Loucy (cell line): ENCODE data around the gene NOX4.

ENCODE experiments used
- H2AFZ ChIP-seq: fragments of 200-600 bp; sonication (generic); 2 replicates; pipeline ENCODE4 v1.6.0; 2016; ENCODE audit warnings: antibody characterized with exemption, mild to moderate bottlenecking, low read length, moderate library complexity
- H3F3A ChIP-seq: fragments of 200-600 bp; 2 replicates; pipeline ENCODE4 v1.6.0; 2016; ENCODE audit warnings: antibody characterized with exemption, low read depth, mild to moderate bottlenecking
- H3K27me3 ChIP-seq: fragments of 200-600 bp; sonication (generic); 2 replicates; pipeline ENCODE4 v1.6.1; 2014; ENCODE audit warnings: low read length, mild to moderate bottlenecking; ENCODE audit not compliant: insufficient read depth, poor library complexity, severe bottlenecking
- H3K36me3 ChIP-seq: fragments of 200-600 bp; sonication (generic); 2 replicates; pipeline ENCODE4 v1.6.1; 2016; ENCODE audit warnings: low read length; ENCODE audit not compliant: insufficient read depth
- H3K4me1 ChIP-seq: fragments of 200-600 bp; sonication (generic); 2 replicates; pipeline ENCODE4 v1.5.1; 2014; ENCODE audit warnings: low read length, mild to moderate bottlenecking; ENCODE audit not compliant: insufficient read depth, poor library complexity, severe bottlenecking
- H3K4me2 ChIP-seq: fragments of 200-600 bp; sonication (generic); 2 replicates; pipeline ENCODE4 v1.6.0; 2014; ENCODE audit warnings: antibody characterized with exemption, low read length, low read depth, mild to moderate bottlenecking; ENCODE audit not compliant: poor library complexity, severe bottlenecking
- H3K4me3 ChIP-seq: fragments of 200-600 bp; sonication (generic); 2 replicates; pipeline ENCODE4 v1.5.1; 2014; ENCODE audit warnings: low read length, mild to moderate bottlenecking, mixed read lengths; ENCODE audit not compliant: poor library complexity, severe bottlenecking
- H3K79me2 ChIP-seq: fragments of 200-600 bp; sonication (generic); 2 replicates; pipeline ENCODE4 v1.6.1; 2014; ENCODE audit warnings: low read length; ENCODE audit not compliant: insufficient read depth
- H3K9ac ChIP-seq: fragments of 200-600 bp; sonication (generic); 2 replicates; pipeline ENCODE4 v1.6.0; 2014; ENCODE audit warnings: mild to moderate bottlenecking, low read depth, low read length, moderate library complexity; ENCODE audit not compliant: poor library complexity, severe bottlenecking
- H3K9me2 ChIP-seq: fragments of 200-600 bp; sonication (generic); replicated peaks from 2 replicates; pipeline ENCODE4 v1.6.1; 2016; ENCODE audit warnings: low read depth, low read length, mixed read lengths
- H3K9me3 ChIP-seq: fragments of 200-600 bp; sonication (generic); 2 replicates; pipeline ENCODE4 v1.6.1; 2014; ENCODE audit warnings: mild to moderate bottlenecking, antibody characterized with exemption, low read length, low read depth; ENCODE audit not compliant: insufficient read depth
- H4K20me1 ChIP-seq: fragments of 200-600 bp; sonication (generic); 2 replicates; pipeline ENCODE4 v1.6.0; 2014; ENCODE audit warnings: antibody characterized with exemption, low read length, mild to moderate bottlenecking; ENCODE audit not compliant: insufficient read depth, poor library complexity, severe bottlenecking
- EZH2phosphoT487 ChIP-seq: fragments of 200-600 bp; IDR thresholded peaks from 2 replicates; pipeline ENCODE4 v1.6.1; 2018; ENCODE audit warnings: antibody characterized with exemption, mild to moderate bottlenecking, moderate library complexity, borderline replicate concordance
- TF ChIP-seq, protein P1 (sequence below): fragments of 200-600 bp; sonication (generic); conservative IDR thresholded peaks from 2 replicates; pipeline ENCODE4 v1.5.1; 2014; ENCODE audit warnings: mild to moderate bottlenecking, antibody characterized with exemption, low read length

The NOX4 gene

DNA sequence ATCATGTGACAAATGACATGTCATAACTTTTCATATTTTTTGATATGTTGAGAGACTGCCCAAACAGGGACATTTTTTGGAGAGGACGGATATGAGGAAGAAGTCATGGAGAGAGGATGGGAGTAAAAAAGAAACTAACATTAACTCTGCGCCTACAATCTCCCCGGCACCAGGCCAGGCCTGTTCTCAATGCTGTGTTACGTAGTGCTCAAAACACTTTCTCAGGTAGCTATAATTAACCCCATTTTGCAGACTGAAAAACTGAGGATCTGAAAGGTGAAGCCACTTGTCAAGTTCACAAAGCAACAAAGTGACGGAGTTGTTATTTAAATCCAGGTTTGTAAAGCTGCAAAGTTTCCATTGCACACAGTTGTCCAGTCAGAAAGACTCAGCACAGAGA lies 17.4 kb upstream of the NOX4 start:
- Histone ChIP-seq H2AFZ (no peak overlapping the region), H3K27me3 (no peaks in the 10 kb centered on the region), H3K4me3 (no peak overlapping the region), H3K9ac (no peak overlapping the region), H3K36me3 (no peaks in the 10 kb centered on the region), H4K20me1 (no peaks in the 10 kb centered on the region), H3K79me2 (no peaks in the 10 kb centered on the region), H3F3A (no peaks in the 10 kb centered on the region), H3K4me2 (no peak overlapping the region), H3K4me1 (no peaks in the 10 kb centered on the region), H3K9me2 (no peaks in the 10 kb centered on the region), H3K9me3 (no peaks in the 10 kb centered on the region)
- TF ChIP-seq EZH2phosphoT487: no peak
- TF ChIP-seq, protein P1, sequence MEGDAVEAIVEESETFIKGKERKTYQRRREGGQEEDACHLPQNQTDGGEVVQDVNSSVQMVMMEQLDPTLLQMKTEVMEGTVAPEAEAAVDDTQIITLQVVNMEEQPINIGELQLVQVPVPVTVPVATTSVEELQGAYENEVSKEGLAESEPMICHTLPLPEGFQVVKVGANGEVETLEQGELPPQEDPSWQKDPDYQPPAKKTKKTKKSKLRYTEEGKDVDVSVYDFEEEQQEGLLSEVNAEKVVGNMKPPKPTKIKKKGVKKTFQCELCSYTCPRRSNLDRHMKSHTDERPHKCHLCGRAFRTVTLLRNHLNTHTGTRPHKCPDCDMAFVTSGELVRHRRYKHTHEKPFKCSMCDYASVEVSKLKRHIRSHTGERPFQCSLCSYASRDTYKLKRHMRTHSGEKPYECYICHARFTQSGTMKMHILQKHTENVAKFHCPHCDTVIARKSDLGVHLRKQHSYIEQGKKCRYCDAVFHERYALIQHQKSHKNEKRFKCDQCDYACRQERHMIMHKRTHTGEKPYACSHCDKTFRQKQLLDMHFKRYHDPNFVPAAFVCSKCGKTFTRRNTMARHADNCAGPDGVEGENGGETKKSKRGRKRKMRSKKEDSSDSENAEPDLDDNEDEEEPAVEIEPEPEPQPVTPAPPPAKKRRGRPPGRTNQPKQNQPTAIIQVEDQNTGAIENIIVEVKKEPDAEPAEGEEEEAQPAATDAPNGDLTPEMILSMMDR: no peak

- no peak overlapping the region for H3K4me3 ChIP-seq
- H4K20me1 ChIP-seq: no peaks in the 10 kb centered on the region
- H3K79me2 ChIP-seq: no peaks in the 10 kb centered on the region
- H3K9ac ChIP-seq: no peak overlapping the region
- H3K4me2 ChIP-seq: no peak overlapping the region
- TF ChIP-seq EZH2phosphoT487: no peak
- TF ChIP-seq, protein P1: no peak
- no peaks in the 10 kb centered on the region for H3F3A ChIP-seq
- H3K4me1 ChIP-seq: no peaks in the 10 kb centered on the region
- no peaks in the 10 kb centered on the region for H3K9me3 ChIP-seq
- H2AFZ ChIP-seq: no peak overlapping the region
- no peaks in the 10 kb centered on the region for H3K27me3 ChIP-seq
- no peaks in the 10 kb centered on the region for H3K9me2 ChIP-seq
- no peaks in the 10 kb centered on the region for H3K36me3 ChIP-seq
These were observed 13.1 kb upstream of the NOX4 start for GRCh38 chr11:89504270-89504669.

- Histone ChIP-seq H3F3A (no peaks in the 10 kb centered on the region), H3K27me3 (no peaks in the 10 kb centered on the region), H3K79me2 (no peaks in the 10 kb centered on the region), H3K9ac (no peak overlapping the region), H3K9me3 (no peaks in the 10 kb centered on the region), H3K4me2 (no peak overlapping the region), H2AFZ (no peak overlapping the region), H3K4me3 (no peak overlapping the region), H3K4me1 (no peaks in the 10 kb centered on the region), H3K36me3 (no peaks in the 10 kb centered on the region), H4K20me1 (no peaks in the 10 kb centered on the region), H3K9me2 (no peaks in the 10 kb centered on the region)
- TF ChIP-seq, protein P1: no peak
These were observed 12.2 kb upstream of the NOX4 start for GRCh38 chr11:89503422-89503821.
